Measurements from ENCODE around the gene NPAS3. TPM values are rescaled to one million over a fixed set of nuclear protein-coding genes. Genes with fewer than 3 reads are reported as not detected.
A peak's percentile ranks its signal among the peaks of the same experiment; 100 is the strongest.

NPAS3 gene
- total RNA-seq, 1 donor from 2014 or later, result 2.4 TPM

GRCh38 chr14:33285902-33286700, 347.4 kb downstream of the NPAS3 start:
- Mint-ChIP-seq H3K9me3 (ENCODE audit: unreplicated experiment) (no peaks in the 10 kb centered on the region), H3K27me3 (ENCODE audit: unreplicated experiment) (no peaks in the 10 kb centered on the region), H3K36me3 (ENCODE audit: unreplicated experiment) (no peaks in the 10 kb centered on the region), H3K4me1 (ENCODE audit: low read depth, unreplicated experiment) (no peaks in the 10 kb centered on the region), H3K4me3 (ENCODE audit: unreplicated experiment) (no peak overlapping the region), H3K27ac (ENCODE audit: unreplicated experiment) (no peak overlapping the region)
- no peak for TF ChIP-seq CTCF (IDR thresholded peaks at IDR 0.05; ENCODE audit: partially characterized antibody, unreplicated experiment)
- no peak for DNase-seq

GRCh38 chr14:33287189-33287588, 348.5 kb downstream of the NPAS3 start:
- Mint-ChIP-seq H3K4me3 (ENCODE audit: unreplicated experiment) (peak overlapping the region; percentile 26), H3K4me1 (ENCODE audit: low read depth, unreplicated experiment) (no peaks in the 10 kb centered on the region), H3K27ac (ENCODE audit: unreplicated experiment) (no peak overlapping the region), H3K9me3 (ENCODE audit: unreplicated experiment) (no peaks in the 10 kb centered on the region), H3K36me3 (ENCODE audit: unreplicated experiment) (no peaks in the 10 kb centered on the region), H3K27me3 (ENCODE audit: unreplicated experiment) (no peaks in the 10 kb centered on the region)
- TF ChIP-seq CTCF (IDR thresholded peaks at IDR 0.05; ENCODE audit: partially characterized antibody, unreplicated experiment), result no peak
- no peak for DNase-seq

- H3K4me3 Mint-ChIP-seq (ENCODE audit: unreplicated experiment), result no peak overlapping the region
Measured at GRCh38 chr14:33290641-33291040, 352.0 kb downstream of the NPAS3 start.

GRCh38 chr14:33291529-33292104, 352.9 kb downstream of the NPAS3 start:
- Mint-ChIP-seq H3K27me3 (ENCODE audit: unreplicated experiment) (no peaks in the 10 kb centered on the region), H3K4me3 (ENCODE audit: unreplicated experiment) (no peak overlapping the region), H3K4me1 (ENCODE audit: low read depth, unreplicated experiment) (no peaks in the 10 kb centered on the region), H3K36me3 (ENCODE audit: unreplicated experiment) (no peaks in the 10 kb centered on the region), H3K27ac (ENCODE audit: unreplicated experiment) (no peak overlapping the region), H3K9me3 (ENCODE audit: unreplicated experiment) (no peaks in the 10 kb centered on the region)
- TF ChIP-seq CTCF (IDR thresholded peaks at IDR 0.05; ENCODE audit: partially characterized antibody, unreplicated experiment), result no peak
- DNase-seq, result no peak

More at GRCh38 chr14:33290641-33291040, 352.0 kb downstream of the NPAS3 start:
- no peaks in the 10 kb centered on the region for H3K9me3 Mint-ChIP-seq (ENCODE audit: unreplicated experiment)
- no peak for DNase-seq
- no peaks in the 10 kb centered on the region for H3K27me3 Mint-ChIP-seq (ENCODE audit: unreplicated experiment)
- TF ChIP-seq CTCF (IDR thresholded peaks at IDR 0.05; ENCODE audit: partially characterized antibody, unreplicated experiment), result no peak
- H3K4me1 Mint-ChIP-seq (ENCODE audit: low read depth, unreplicated experiment), result no peaks in the 10 kb centered on the region
- no peaks in the 10 kb centered on the region for H3K36me3 Mint-ChIP-seq (ENCODE audit: unreplicated experiment)
- H3K27ac Mint-ChIP-seq (ENCODE audit: unreplicated experiment), result no peak overlapping the region

- no peak for TF ChIP-seq CTCF (IDR thresholded peaks at IDR 0.05; ENCODE audit: partially characterized antibody, unreplicated experiment)
- H3K27me3 Mint-ChIP-seq (ENCODE audit: unreplicated experiment), result no peaks in the 10 kb centered on the region
- no peak overlapping the region for H3K27ac Mint-ChIP-seq (ENCODE audit: unreplicated experiment)
- no peaks in the 10 kb centered on the region for H3K4me1 Mint-ChIP-seq (ENCODE audit: low read depth, unreplicated experiment)
- no peaks in the 10 kb centered on the region for H3K9me3 Mint-ChIP-seq (ENCODE audit: unreplicated experiment)
- no peak for DNase-seq
- no peak overlapping the region for H3K4me3 Mint-ChIP-seq (ENCODE audit: unreplicated experiment)
- H3K36me3 Mint-ChIP-seq (ENCODE audit: unreplicated experiment), result no peaks in the 10 kb centered on the region
Measured at GRCh38 chr14:33294419-33294818, 355.7 kb downstream of the NPAS3 start.

All from glutamatergic neuron (in vitro differentiated cells).